ENCODE data around the gene PERCC1. TPM values are rescaled to one million over a fixed set of nuclear protein-coding genes. Genes with fewer than 3 reads are reported as not detected.

The PERCC1 gene
- total RNA-seq, 6 experiments from 2014 or later = not detected

DNA sequence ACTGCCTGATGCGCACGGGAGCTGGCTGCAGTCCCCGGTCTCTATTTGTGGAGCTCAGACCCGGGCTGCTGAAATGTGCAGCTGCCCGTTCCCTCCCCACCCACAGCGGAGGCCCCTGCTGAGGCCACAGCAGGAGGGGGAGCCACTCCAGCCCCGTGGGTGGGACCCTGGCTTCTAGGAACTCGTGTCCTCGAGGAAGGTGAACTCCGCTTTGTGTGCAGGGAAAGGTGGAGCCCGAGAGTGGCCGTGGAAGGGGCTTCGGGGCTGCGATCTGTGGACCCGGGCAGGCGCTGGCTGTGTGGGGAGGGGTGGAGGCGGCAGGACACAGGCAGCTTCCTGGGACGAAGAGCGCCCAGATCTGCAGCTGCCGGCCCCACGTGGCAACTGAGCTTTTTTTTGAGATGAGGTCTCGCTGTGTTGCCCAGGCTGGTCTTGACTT lies 10.5 kb downstream of the PERCC1 start:
- no peaks in the 10 kb centered on the region for H3K4me1 ChIP-seq
- ATAC-seq = no peak
- DNase-seq = no peak
- no peak overlapping the region for H3K4me3 ChIP-seq
- no peak overlapping the region for H3K27ac ChIP-seq
- 67% methylated on average over 7 of the region's 22 CpGs for WGBS (ENCODE audit: insufficient coverage, low coverage, low lambda C conversion rate, missing lambda C conversion rate)
- H3K9me3 ChIP-seq = no peaks in the 10 kb centered on the region
- no peaks in the 10 kb centered on the region for H3K27me3 ChIP-seq
- TF ChIP-seq, protein P1, sequence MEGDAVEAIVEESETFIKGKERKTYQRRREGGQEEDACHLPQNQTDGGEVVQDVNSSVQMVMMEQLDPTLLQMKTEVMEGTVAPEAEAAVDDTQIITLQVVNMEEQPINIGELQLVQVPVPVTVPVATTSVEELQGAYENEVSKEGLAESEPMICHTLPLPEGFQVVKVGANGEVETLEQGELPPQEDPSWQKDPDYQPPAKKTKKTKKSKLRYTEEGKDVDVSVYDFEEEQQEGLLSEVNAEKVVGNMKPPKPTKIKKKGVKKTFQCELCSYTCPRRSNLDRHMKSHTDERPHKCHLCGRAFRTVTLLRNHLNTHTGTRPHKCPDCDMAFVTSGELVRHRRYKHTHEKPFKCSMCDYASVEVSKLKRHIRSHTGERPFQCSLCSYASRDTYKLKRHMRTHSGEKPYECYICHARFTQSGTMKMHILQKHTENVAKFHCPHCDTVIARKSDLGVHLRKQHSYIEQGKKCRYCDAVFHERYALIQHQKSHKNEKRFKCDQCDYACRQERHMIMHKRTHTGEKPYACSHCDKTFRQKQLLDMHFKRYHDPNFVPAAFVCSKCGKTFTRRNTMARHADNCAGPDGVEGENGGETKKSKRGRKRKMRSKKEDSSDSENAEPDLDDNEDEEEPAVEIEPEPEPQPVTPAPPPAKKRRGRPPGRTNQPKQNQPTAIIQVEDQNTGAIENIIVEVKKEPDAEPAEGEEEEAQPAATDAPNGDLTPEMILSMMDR (IDR thresholded peaks at IDR 0.05) = no peak
- no peak for TF ChIP-seq POLR2A (IDR thresholded peaks at IDR 0.05)
- intact Hi-C loops (cut with DNase I) = no loop called here
- H3K36me3 ChIP-seq = no peaks in the 10 kb centered on the region

DNA sequence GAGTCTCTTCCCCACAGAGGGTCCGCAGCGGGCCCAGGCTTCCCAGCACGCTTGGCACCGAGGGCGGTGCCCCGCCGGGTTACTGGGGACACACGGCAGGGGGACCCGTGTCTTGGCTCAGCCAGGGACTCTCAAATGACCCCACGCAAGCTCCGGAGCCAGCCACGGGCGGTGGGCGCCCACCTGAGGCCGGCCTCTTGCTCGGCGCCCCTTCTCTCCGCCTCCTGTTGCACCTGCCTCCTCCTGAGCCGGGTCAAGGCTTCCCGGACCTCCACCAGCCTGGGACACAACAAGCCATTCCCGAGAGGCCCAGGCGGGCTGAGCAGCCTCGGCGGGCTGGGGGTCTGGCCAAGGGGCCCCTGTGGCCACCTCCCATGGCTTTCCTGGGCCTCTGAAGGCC lies 11.8 kb downstream of the PERCC1 start:
- intact Hi-C loops (cut with DNase I) = no loop called here
- no peak for TF ChIP-seq POLR2A (IDR thresholded peaks at IDR 0.05)
- TF ChIP-seq, protein P1 (IDR thresholded peaks at IDR 0.05) = no peak
- ATAC-seq = no peak
- Histone ChIP-seq H3K4me1 (no peaks in the 10 kb centered on the region), H3K4me3 (no peak overlapping the region), H3K27me3 (no peaks in the 10 kb centered on the region), H3K36me3 (peaks cover 0 to 3% (median 0%) of the 10 kb centered on the region in 4 donors), H3K9me3 (no peaks in the 10 kb centered on the region), H3K27ac (no peak overlapping the region)
- DNase-seq = no peak
- WGBS (ENCODE audit: insufficient coverage, low coverage, low lambda C conversion rate, missing lambda C conversion rate) = 100% methylated on average over 3 of the region's 24 CpGs

DNA sequence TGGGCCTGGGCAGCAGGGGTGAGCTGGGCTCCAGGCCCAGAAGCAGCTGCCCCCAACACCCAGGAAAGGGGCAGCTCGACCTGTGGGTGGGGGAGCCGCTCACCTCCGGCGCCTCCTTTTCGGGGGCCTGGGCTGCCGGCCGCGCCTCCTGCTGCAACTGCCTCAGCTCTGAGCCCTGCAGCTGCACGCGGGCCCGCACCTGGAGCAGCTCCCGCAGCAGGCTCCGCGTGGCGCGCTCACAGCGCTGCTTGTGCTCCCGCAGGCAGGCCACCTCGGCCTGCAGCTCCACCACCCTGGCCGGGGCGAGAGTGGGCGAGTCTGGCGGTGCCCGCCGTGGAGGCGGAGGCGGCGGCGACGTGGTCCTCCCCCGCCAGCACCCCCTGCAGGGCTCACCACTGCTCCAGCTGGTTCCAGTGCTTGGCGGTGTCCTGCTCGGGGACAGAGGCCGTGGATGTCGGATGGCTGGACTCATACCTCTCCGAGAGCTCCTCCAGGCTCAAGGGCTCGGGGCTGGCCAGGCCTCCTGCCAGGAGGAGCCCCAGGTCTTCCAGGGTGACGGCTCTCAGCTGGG lies 12.6 kb downstream of the PERCC1 start:
- DNase-seq = no peak
- TF ChIP-seq POLR2A (IDR thresholded peaks at IDR 0.05) = no peak
- TF ChIP-seq, protein P1 (IDR thresholded peaks at IDR 0.05) = no peak
- no peak overlapping the region for H3K4me3 ChIP-seq
- no peaks in the 10 kb centered on the region for H3K4me1 ChIP-seq
- intact Hi-C loops (cut with DNase I) = no loop called here
- no peaks in the 10 kb centered on the region for H3K9me3 ChIP-seq
- no peak for ATAC-seq
- peaks cover 0 to 10% (median 0%) of the 10 kb centered on the region in 4 donors for H3K36me3 ChIP-seq
- H3K27ac ChIP-seq = no peak overlapping the region
- H3K27me3 ChIP-seq = no peaks in the 10 kb centered on the region
- WGBS (ENCODE audit: insufficient coverage, low coverage, low lambda C conversion rate, missing lambda C conversion rate) = no CpG with 5 or more reads among the region's 38 CpGs

DNA sequence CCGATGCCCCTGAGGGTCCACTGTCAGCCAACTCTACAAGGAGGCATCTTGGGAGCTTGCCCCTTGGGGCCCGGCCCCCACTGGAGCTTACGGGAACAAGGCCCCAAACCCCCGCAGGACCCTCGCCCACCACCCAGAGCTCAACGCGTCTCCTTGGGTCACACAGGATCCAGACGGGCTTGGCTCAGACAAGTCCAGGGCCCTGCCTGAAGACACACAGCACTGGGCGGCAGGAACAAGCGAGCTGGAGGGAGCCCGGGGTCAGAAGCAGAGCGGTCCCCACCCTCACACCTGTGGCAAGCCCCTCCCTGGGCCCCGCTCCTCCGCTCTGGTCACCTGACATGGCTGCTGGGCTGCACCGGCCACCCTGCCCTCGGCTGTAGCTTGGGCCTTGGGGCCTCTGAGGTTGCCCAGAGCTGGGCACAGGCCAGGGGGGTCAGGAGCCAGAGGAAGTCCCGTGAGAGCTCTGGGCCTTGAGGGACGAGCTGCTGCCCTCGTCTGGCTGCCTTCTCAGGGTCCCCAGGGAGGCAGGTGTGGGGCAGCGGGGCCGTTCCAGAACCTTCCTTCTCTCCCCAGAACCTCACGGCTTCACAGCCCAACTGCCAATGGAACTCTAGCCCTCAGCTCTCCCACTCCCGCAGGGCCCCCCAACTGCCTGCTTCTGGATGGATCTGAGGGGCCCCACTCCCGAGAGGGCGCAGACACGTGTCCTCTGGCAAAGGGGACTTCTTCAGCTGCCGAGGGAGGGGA lies 13.3 kb downstream of the PERCC1 start, which contains the start of gene CCDC154:
Gene CCDC154, minus strand, starts transcription at position 577 of the 750 bp plus-strand sequence. Its CDS starts 234 bp downstream, at position 343.
- Histone ChIP-seq H3K27ac (no peak within 1 kb of the TSS), H3K4me1 (no peaks in the 10 kb centered on the region), H3K4me3 (no peak within 1 kb of the TSS), H3K9me3 (no peaks in the 10 kb centered on the region), H3K27me3 (no peaks in the 10 kb centered on the region), H3K36me3 (peaks cover 0 to 10% (median 0%) of the 10 kb centered on the region in 4 donors)
- 80% methylated on average over 1 of the region's 27 CpGs for WGBS (ENCODE audit: insufficient coverage, low coverage, low lambda C conversion rate, missing lambda C conversion rate)
- intact Hi-C loops (cut with DNase I) = no loop called here
- no peak for DNase-seq
- no peak for TF ChIP-seq POLR2A (IDR thresholded peaks at IDR 0.05)
- TF ChIP-seq, protein P1 (IDR thresholded peaks at IDR 0.05) = no peak
- ATAC-seq = peak in 1 of 4 donors; percentile 6

Measured in right lobe of liver (tissue), 6 donors.